Measurements from ENCODE around the gene PPP1R1B.

The PPP1R1B gene

GRCh38 chr17:39617446-39618245 lies 9.1 kb upstream of the PPP1R1B start:
- H3K9ac ChIP-seq (ENCODE audit: low read depth, low read length, poor library complexity, severe bottlenecking) = peak overlapping the region; percentile 91
- peak overlapping the region; percentile 99 for H2AFZ ChIP-seq (ENCODE audit: low read length)
- no peaks in the 10 kb centered on the region for H3K36me3 ChIP-seq (ENCODE audit: insufficient read depth, low read length)
- H3K4me3 ChIP-seq (ENCODE audit: low read length, poor library complexity, severe bottlenecking) = peak overlapping the region; percentile 90
- no peaks in the 10 kb centered on the region for H4K20me1 ChIP-seq (ENCODE audit: insufficient read depth, low read length, poor library complexity, severe bottlenecking)
- no peaks in the 10 kb centered on the region for H3K27me3 ChIP-seq (ENCODE audit: insufficient read depth, low read length, poor library complexity, severe bottlenecking)
- H3K9me2 ChIP-seq (replicated peaks; ENCODE audit: low read depth, low read length) = no peaks in the 10 kb centered on the region
- H3F3A ChIP-seq (ENCODE audit: low read depth) = no peaks in the 10 kb centered on the region
- TF ChIP-seq EZH2phosphoT487 (IDR thresholded peaks at IDR 0.05; ENCODE audit: borderline replicate concordance) (no peak), CTCF (conservative IDR thresholded peaks at IDR 0.05; ENCODE audit: low read length) (no peak)
- no peaks in the 10 kb centered on the region for H3K9me3 ChIP-seq (ENCODE audit: insufficient read depth, low read depth, low read length)
- peaks cover 21% of the 10 kb centered on the region for H3K4me1 ChIP-seq (ENCODE audit: insufficient read depth, low read length, poor library complexity, severe bottlenecking)
- H3K4me2 ChIP-seq (ENCODE audit: low read depth, low read length, poor library complexity, severe bottlenecking) = peak overlapping the region; percentile 87
- no peaks in the 10 kb centered on the region for H3K79me2 ChIP-seq (ENCODE audit: insufficient read depth, low read length)

- peak overlapping the region; percentile 87 for H3K4me2 ChIP-seq (ENCODE audit: low read depth, low read length, poor library complexity, severe bottlenecking)
- no peak for TF ChIP-seq EZH2phosphoT487 (IDR thresholded peaks at IDR 0.05; ENCODE audit: borderline replicate concordance)
- no peak for TF ChIP-seq CTCF (conservative IDR thresholded peaks at IDR 0.05; ENCODE audit: low read length)
- H3K9ac ChIP-seq (ENCODE audit: low read depth, low read length, poor library complexity, severe bottlenecking) = peak overlapping the region; percentile 91
- H3K9me3 ChIP-seq (ENCODE audit: insufficient read depth, low read depth, low read length) = no peaks in the 10 kb centered on the region
- no peaks in the 10 kb centered on the region for H3K9me2 ChIP-seq (replicated peaks; ENCODE audit: low read depth, low read length)
- H3F3A ChIP-seq (ENCODE audit: low read depth) = no peaks in the 10 kb centered on the region
- no peaks in the 10 kb centered on the region for H4K20me1 ChIP-seq (ENCODE audit: insufficient read depth, low read length, poor library complexity, severe bottlenecking)
- H3K36me3 ChIP-seq (ENCODE audit: insufficient read depth, low read length) = no peaks in the 10 kb centered on the region
- no peaks in the 10 kb centered on the region for H3K79me2 ChIP-seq (ENCODE audit: insufficient read depth, low read length)
- H3K4me1 ChIP-seq (ENCODE audit: insufficient read depth, low read length, poor library complexity, severe bottlenecking) = peaks cover 25% of the 10 kb centered on the region
- no peaks in the 10 kb centered on the region for H3K27me3 ChIP-seq (ENCODE audit: insufficient read depth, low read length, poor library complexity, severe bottlenecking)
- H2AFZ ChIP-seq (ENCODE audit: low read length) = peak overlapping the region; percentile 99
- H3K4me3 ChIP-seq (ENCODE audit: low read length, poor library complexity, severe bottlenecking) = peak overlapping the region; percentile 90
Measured at GRCh38 chr17:39618246-39618913, 8.4 kb upstream of the PPP1R1B start.

GRCh38 chr17:39618956-39619785 lies 7.6 kb upstream of the PPP1R1B start:
- peak overlapping the region; percentile 99 for H2AFZ ChIP-seq (ENCODE audit: low read length)
- H3F3A ChIP-seq (ENCODE audit: low read depth) = no peaks in the 10 kb centered on the region
- no peaks in the 10 kb centered on the region for H3K9me3 ChIP-seq (ENCODE audit: insufficient read depth, low read depth, low read length)
- H3K4me3 ChIP-seq (ENCODE audit: low read length, poor library complexity, severe bottlenecking) = peak overlapping the region; percentile 90
- H3K4me2 ChIP-seq (ENCODE audit: low read depth, low read length, poor library complexity, severe bottlenecking) = peak overlapping the region; percentile 87
- H3K9ac ChIP-seq (ENCODE audit: low read depth, low read length, poor library complexity, severe bottlenecking) = peak overlapping the region; percentile 91
- no peaks in the 10 kb centered on the region for H3K9me2 ChIP-seq (replicated peaks; ENCODE audit: low read depth, low read length)
- H3K36me3 ChIP-seq (ENCODE audit: insufficient read depth, low read length) = no peaks in the 10 kb centered on the region
- H3K27me3 ChIP-seq (ENCODE audit: insufficient read depth, low read length, poor library complexity, severe bottlenecking) = no peaks in the 10 kb centered on the region
- TF ChIP-seq EZH2phosphoT487 (IDR thresholded peaks at IDR 0.05; ENCODE audit: borderline replicate concordance) = no peak
- no peak for TF ChIP-seq CTCF (conservative IDR thresholded peaks at IDR 0.05; ENCODE audit: low read length)
- no peaks in the 10 kb centered on the region for H4K20me1 ChIP-seq (ENCODE audit: insufficient read depth, low read length, poor library complexity, severe bottlenecking)
- peaks cover 25% of the 10 kb centered on the region for H3K4me1 ChIP-seq (ENCODE audit: insufficient read depth, low read length, poor library complexity, severe bottlenecking)
- H3K79me2 ChIP-seq (ENCODE audit: insufficient read depth, low read length) = no peaks in the 10 kb centered on the region

Data from Loucy (cell line).